Measurements from ENCODE around the gene SERPINB13.

- TF ChIP-seq CTCF (IDR thresholded peaks at IDR 0.05) (no peak), POLR2A (IDR thresholded peaks at IDR 0.05) (no peak)
Measured at GRCh38 chr18:63648241-63648640, 61.1 kb downstream of the SERPINB13 start.

Measured in body of pancreas (tissue), 4 donors.